ENCODE results near the gene EPC1.

EPC1 gene

DNA sequence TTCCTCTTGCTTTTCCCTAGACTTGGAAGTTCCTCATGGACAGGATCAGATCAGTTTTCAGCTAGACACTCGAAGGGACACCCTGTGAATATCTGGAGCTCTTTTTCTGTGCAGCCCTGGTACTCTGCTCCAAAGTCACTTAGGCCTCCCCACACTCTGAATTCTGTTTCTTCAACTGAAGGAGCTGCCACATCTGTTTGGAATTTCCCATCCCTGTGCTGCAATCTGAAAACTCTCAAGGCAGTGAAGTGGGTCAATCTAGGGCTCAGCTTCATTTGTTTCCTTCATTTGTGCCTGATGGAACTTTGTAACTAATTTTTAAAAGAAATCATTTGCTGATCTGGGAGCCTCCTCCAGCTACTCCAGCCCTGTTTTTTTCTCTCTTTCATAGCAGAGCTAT lies 9.6 kb downstream of the EPC1 start:
- DNase-seq (ENCODE audit: low read depth): no peak

DNA sequence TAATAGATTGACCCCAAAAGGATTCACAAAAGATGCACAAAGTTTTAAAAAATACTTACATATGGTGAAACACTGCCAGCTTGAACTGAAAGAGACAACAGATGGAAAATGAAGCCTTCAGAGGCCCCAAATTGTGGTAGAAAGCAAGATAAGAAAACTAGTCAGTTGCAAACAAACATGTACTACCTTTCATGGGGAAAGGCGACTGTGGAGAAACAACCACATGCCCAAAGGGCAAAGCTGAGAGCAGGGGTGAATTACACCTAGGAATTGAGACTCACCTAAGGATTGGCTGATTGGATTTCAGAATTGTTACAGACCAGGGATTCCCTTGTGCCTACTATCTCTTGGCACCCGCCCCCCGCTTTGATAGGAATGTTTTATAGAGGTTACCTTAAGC lies 13.1 kb downstream of the EPC1 start:
- DNase-seq (ENCODE audit: low read depth): no peak

DNA sequence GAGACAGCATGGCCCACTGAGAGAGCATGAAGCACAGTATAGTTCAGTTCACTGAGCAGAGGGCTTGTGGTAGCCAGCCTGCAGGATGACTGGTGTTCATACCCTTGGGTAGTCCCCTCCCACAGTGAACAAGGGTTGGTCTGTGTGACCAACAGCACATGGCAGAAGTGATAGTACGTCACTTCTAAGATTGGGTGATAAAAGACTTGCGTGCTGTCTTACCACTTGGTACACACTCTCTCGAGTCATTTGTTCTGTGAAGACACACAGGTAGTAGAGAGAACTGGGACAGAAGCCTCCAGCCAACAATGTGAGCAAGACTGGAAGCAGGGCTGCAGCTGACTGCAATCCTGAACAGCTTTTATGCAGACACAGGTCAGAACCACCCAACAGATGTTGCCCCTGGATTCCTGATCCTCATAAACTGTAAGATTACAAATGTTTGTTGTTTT lies 14.6 kb downstream of the EPC1 start:
- no peak for DNase-seq (ENCODE audit: low read depth)

DNA sequence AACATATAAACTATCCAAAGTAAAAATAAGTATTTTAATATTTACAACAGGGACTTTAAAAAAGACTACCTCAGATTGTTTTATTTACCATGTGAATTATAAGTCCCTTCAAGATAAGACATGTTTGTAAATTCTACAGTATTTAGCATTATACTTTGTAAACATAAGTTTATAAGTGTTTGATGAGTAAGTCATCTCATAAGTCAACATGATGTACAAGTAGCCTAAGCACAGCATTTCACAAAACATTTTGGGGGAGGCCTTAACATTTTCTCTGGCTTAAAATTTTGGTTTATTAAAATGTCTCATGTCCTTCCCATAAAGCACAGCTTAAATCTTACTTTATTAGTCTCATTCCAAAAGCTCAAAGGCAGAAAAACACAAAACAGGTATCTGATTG lies 15.4 kb downstream of the EPC1 start:
- DNase-seq (ENCODE audit: low read depth): no peak

DNA sequence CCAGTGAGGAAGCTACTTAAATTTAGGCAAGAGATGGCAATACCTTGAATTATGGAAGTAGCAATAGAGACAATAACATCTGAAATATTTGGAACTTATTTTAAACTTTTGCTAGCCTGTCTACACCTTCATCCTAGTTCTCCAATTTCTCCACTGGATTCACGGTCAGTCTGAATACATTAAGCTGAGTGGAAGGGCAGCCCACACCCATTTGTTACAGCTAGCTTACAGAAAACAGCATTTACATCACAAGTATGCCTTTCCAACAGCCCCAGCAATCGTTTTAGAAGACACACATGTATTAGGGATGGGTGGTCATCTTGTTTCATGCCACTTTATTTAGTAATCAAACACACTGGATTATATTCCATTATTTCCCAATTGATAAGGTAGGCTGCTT lies 16.7 kb downstream of the EPC1 start:
- DNase-seq (ENCODE audit: low read depth): no peak

DNA sequence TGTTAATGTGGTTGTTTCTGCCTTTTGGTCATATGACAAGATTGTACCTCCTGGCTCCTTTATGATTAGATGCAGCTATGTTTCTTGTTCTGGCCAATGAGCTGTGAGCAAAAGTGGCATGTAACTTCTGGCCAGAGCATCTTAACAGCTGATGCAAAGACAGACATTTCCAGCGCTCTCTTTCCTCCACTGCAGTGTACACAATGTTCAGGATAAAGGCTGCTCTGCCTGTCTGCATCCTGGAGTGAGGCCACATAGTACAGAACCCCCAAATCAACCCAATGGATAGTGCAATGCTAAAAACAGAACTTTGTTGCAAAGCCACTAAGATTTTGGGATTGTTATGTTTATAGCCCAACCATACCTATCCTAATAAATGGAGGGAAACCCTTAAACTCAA lies 17.9 kb downstream of the EPC1 start:
- no peak for DNase-seq (ENCODE audit: low read depth)

DNA sequence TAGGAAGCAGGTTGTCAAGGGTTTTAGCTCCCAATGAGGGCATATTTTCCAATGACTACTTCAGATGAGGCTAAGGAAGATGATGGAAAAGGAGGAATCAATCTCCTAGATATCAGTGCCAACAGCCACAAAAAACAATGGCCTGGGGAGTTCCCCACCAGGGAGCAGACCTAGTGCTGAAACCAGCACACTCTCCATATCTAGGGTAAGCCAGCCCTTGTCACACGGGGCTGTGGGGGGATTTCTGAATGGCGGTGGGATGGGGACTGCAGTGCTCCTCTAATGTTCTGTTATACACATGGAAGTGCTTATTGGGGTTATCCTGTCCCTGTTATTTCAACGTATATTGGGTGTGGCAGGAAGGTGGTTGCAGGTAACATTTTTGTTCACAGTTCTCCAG lies 18.5 kb downstream of the EPC1 start:
- DNase-seq (ENCODE audit: low read depth): no peak

DNA sequence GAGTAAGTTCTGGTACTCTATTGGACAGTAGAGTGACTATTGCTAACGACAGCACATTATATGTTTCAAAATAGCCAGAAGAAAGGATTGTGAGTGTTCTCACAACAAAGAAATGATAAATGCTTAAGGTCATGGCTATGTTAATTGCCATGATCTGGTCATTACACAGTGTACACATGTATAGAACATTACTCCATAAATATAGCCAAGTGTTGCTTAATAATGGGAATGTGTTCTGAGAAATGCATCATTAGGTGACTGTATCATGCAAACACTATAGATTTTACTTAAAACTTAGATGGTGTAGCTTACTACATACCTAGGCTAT lies 19.6 kb downstream of the EPC1 start:
- DNase-seq (ENCODE audit: low read depth): no peak

DNA sequence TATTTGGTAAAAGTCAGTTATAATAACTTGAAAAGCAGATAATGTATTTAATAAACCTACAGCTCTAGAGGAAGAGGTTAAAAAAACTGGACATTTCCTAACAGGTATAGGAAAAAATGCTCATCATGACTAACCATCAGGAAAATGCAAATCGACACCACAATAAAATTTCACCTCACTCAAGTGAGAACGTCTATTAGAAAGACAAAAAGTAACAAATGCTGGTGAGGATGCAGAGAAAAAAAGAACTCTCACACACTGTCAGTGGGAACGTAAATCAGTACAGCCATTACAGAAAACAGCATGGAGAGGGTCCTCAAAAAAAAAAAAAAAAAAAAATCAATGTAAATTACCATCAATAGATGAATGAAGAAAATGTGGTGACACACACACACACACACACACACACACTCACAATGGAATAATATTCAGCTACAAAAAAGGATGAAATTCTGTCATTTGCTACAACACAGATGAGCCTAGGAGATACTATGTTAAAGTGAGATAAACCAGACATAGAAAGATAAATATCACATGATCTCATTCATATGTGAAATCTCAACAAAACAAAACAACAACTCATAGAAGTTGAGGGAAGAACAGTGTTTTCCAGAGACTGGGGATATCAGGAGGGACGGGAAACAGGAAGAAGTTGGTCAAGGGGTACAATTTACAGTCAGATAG lies 20.1 kb downstream of the EPC1 start:
- no peak for DNase-seq (ENCODE audit: low read depth)

DNA sequence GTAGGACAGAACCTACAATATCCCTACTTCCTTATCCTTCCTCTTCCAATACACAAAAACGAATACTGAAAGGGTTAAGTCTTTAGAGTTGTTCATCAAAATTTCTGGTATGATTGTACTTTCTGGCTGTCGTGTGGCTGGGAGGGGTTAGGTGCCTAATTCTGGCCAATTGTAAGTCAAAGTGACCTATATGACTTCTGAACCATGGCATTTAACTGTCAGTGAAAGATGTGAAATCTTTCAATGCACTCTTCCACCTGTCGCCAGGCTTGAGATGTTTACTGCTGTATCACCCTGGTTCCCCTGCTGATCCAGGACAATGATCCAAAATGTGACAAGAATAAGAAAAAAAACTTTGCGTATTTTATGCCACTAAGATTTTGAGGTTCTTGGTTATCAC lies 20.8 kb downstream of the EPC1 start:
- no peak for DNase-seq (ENCODE audit: low read depth)

DNA sequence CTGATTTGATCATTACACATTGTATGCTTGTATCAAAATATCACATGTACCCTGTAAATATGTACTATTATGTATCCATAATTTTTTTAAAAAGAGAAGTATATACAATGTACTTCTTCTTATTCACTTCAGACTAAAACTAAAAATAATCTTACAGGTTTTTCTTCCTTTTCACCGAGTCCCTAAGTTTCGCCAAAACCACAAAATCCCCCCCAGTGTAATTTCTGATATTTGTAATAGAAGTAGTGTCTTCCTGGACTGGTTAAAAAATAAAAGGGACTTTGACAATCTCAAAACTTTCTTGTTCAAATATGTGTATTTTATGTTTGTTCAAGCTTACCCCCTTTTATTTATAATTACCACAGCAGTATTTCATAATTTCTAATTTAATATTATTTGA lies 23.9 kb downstream of the EPC1 start:
- no peak for DNase-seq (ENCODE audit: low read depth)

DNA sequence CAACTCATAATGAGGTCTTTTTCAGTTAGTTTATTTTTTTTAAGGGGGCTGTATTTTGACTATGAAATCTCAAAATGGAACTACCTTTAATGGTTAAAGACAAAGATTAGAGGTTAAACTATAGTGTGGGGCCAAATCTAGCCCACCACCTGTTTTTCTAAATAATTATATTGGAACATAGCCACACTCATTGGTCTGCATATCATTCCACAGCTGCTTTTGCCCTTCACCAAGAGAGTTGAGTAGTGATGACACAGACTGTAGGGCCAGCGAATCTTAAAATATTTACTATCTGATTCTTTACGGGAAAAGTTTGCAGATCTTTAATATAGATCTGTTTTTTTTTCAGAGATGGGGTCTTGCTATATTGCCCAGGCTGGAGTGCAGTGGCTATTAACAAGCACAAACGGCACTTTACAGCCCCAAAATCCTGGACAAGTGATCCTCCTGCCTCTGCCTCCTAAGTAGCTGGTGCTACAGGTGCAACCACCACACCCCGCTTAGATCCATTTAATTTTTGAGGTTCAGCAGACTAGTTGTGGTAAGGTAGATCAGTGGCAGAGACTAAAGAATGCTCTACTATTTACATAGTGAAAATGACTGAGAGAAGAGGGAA lies 25.8 kb downstream of the EPC1 start:
- DNase-seq (ENCODE audit: low read depth): no peak

DNA sequence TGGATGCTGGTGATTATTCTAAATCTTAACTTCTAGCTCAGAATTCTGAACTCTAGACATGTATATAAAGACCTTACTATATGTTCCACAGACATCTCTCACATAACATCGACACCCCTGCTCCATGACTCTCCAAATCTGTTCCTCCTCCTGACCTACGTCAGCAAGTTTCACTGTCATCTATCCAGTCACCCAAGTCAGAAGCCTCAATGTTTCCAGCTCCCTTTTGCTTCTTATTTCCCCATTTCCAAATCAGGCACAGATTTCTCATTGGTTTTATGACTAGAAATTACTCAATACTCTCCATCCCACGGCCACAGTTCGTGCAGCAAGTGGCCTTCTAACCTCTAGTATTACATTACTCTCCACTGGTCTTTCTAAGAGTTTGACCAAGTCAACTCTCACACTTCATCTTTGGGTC lies 28.5 kb downstream of the EPC1 start:
- DNase-seq (ENCODE audit: low read depth): peak; percentile 43

DNA sequence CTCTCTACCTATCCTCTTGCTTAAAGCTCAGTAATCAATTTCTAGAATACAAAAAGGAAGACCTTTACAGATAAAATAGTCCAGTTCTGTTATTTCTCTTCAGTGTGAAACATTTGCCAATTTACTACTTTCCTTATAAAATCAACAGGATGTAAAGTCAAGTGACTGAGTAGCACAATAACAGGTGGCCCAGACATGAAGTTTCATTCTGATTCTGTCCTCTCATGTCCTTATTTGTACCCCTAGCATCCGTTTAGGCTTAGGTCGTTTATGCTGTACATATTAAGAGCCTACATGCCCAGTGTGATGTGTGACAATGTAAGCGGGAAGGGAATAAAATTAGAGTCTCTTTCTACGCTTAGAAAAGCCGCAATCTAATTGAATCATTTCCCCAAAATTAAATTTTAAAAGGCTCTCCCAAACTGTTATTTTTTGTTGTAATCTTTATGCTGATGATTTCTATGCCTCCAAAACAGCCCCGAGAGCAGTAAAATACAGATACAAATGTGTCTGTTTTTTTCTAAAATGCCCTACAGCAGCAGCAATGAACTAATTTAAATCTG lies 29.1 kb downstream of the EPC1 start:
- DNase-seq (ENCODE audit: low read depth): no peak

DNA sequence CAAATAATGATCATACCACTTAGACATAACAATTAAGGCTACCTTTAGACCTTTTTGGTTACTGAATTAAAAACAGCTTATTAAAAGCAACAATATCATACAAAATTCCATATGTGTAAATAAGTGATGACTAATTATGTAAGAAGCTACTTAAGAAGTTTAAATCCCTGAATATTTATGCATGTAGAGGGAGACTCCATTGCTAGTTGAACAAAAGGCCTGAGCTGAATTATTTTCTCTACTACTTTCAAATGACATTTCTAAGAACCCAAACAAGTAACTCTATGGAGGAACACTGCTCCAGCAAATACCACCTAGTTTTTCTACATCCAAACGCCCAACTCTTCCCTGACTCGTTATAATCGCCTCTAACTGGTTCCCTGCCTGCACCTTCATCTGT lies 31.5 kb downstream of the EPC1 start:
- no peak for DNase-seq (ENCODE audit: low read depth)

DNA sequence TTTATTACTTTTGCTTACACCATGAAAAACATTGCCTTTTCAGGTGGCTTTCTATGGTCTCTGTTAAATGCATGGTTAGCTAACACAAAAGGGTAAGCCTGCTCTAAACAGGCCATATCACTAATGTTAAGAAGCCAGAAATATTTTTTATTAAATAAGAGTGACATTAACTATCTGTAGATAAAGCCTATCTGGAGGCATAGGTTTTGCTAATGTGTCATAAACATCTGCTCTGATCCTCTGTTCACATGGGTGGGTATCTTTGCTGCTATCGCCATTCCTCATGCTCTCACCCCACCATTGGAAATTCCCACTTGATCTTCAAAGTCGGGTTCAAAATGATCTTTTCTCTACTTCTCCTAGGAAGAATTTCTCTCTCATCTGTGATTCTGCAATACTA lies 32.4 kb downstream of the EPC1 start:
- DNase-seq (ENCODE audit: low read depth): no peak

DNA sequence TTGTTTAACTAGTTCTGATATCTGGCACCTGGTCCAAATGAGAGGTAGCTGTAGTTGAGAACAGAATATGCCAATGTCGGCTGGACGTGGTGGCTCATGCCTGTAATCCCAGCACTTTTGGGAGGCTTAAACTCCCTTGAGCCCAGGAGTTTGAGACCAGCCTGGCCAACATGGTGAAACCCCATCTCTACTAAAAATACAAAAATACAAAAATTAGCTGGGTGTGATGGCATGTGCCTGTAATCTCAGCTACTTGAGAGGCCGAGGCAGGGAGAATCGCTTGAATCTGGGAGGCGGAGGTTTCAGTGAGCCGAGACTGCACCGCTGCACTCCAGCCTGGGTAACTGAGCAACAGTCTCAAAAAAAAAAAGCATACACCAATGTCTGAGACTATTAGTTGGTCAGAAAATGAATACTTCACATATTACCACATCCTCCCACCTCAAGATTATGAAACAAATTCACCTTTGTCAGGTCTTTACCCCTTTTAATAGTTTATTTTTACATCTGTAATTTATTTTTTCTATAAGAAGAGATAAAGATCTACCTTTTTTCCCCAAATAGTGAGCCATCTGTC lies 38.8 kb downstream of the EPC1 start:
- no peak for DNase-seq (ENCODE audit: low read depth)

DNA sequence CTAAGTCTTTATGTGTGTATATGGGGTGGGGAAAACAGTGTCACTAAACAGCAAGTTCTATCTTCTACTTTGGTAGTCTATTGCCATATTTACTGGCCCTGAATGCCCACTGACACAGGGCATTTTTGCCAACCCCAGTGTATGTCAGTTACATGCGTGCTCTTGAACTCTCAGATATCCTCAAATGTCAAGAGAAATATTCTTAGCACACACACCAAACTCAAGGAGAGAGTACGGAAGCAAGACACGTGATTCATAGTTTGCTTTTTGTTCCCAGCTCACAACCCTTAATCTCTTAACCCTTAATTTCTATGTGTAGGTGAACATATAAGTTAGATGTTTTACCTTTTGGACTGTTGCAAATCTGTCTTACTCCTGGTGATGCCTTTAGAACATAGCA lies 39.3 kb downstream of the EPC1 start:
- DNase-seq (ENCODE audit: low read depth): no peak

DNA sequence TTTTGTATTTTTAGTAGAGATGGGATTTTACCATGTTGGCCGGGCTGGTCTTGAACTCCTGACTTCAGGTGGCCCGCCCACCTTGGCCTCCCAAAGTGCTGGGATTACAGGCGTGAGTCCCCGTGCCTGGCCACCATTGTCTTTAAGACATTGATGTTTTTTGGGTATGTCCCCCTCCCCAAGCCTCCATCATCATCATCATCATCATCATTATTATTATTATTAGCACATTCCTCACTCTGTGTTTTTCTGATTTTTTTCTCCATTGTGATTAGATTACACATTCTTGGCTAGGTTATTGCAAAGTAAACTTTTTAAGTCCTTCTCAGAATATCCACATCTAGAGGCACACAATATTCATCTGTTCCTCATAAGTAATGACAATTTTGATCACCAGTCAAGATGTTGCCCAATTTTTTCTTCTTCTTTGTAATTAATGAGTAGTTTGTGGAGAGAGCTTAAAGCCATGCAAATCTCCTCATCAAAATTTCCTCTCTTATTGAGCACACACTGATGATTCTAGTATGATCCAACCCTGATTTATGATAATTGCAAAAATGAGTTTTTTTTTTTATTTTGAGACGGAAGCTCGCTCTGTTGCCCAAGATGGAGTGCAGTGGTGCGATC lies 47.5 kb downstream of the EPC1 start:
- no peak for DNase-seq (ENCODE audit: low read depth)

DNA sequence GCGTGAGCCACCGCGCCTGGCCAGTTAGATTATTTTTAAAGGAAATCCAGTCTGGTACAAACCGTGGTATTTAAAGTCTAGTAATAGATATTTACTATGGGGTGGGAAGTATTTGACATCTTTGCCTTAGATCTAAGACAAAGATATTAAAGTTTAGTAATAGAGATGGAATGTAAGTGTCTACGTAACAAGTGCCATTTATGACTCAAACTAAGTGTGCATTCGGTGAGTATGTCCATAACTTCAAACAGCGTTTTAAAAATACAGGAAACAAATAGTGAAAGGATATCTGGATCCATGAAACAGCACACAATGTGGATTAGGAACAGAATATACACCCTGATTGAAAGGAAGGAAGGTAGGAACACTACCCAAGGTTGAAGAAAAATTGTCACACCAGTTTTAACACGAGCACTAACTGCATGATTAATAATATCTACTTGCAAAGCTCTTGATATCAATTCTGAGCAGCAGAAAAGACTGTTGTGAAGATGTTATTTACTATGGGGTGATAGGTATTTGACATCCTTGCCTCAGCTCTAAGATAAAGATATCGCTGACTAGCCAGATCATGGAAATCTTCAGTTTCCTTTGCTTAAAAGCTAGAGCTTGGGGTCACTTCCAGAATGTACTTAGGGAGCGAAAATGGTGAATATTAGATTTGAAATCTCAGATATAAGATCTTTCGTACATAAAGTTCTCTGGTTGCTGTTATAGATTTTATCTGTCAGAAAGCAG lies 48.7 kb downstream of the EPC1 start:
- peak; percentile 12 for DNase-seq (ENCODE audit: low read depth)

DNA sequence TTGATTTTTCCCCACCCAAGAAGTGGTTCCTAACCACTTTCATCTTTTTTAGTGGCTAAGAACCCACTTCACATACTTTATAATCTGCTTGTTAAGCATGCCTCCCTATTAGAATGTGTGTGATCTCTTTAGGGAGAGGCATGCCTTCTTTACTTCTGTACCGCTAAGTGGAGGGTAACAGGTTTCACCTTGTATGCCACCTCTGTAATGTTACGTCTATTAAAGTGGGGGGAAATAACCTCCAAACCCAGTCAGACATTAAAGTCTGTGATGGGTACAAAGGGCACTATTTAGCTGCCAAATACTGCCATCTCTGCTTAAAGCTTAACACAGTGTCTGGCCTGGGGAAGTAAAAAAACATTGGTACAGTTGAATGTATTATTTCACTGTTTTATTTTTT lies 51.9 kb downstream of the EPC1 start:
- DNase-seq (ENCODE audit: low read depth): no peak

DNA sequence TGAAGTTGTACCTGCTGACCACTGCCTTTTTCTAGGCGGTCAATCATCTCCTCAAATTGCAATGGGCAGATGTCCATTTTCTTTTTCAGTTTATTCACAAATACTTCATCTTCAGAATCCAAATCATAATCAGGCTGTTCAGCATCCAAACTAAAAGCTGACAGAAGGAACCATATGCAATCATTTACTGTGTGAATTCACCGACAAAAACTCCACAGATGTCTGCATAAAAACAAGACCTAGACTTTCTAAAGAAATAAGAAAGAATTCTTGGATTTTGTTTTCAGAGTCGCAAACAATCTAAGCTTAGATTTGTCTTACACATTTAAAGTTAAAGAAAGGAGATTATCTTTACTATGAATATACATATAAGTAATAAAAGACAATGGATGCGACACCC lies 53.4 kb downstream of the EPC1 start:
- no peak for DNase-seq (ENCODE audit: low read depth)

DNA sequence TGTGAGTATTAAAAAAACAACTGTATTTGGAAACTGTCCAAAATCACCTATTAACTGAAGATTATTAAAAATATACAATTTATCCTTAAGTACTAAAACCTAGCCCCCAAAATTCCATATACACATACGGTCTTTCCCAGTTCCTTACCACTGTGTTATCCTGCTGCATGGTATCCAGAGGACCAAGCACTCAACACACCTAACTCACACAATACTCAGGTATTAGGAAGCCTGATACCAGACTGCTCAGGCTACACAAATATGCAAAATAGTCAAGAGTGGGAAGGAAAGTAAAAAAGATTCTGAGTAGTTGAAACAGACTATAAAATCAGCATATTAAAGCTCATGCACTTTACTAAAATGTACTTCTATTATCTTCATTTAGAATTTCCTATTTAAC lies 67.2 kb downstream of the EPC1 start:
- DNase-seq (ENCODE audit: low read depth): no peak

Measured in GM04503 (cell line).